Body of pancreas (tissue), 4 donors: Measurements from ENCODE around the gene IL1RAPL2. TPM values are rescaled to one million over a fixed set of nuclear protein-coding genes. Genes with fewer than 3 reads are reported as not detected.
"Not testable (repeated sequence)": the region's sequence is repeated elsewhere in the genome, so short reads cannot be mapped to it uniquely, and the experiment has no call there.

Experiments used
- ATAC-seq: fragments of 150-250 bp; one replicate; pipeline ENCODE4 v1.9.1; 2016
- DNase-seq, 4 donors: peaks; one replicate each; pipeline ENCODE4 v3.0.0-alpha.2; 2019
- H3K27ac ChIP-seq, 4 donors: fragments of 200-600 bp; sonication (generic); 1 replicate in 3 of 4; 2 replicates in 1 of 4; pipeline versions ENCODE4 v1.5.1 to v1.6.1; 2016 to 2019; ENCODE audit warnings: mild to moderate bottlenecking in 1 of 4, mixed read lengths in 1 of 4, moderate library complexity in 1 of 4
- H3K27me3 ChIP-seq, 2 donors: fragments of 200-600 bp; sonication (generic); one replicate each; pipeline ENCODE4 v1.6.0; 2016; ENCODE audit warnings: mild to moderate bottlenecking in 1 of 2
- H3K36me3 ChIP-seq, 2 donors: fragments of 200-600 bp; sonication (generic); replicated peaks in 1 of 2; 2 replicates each; pipeline ENCODE4 v1.5.1; 2016; ENCODE audit warnings: low read depth in 2 of 2; ENCODE audit not compliant: insufficient read depth in 1 of 2
- H3K4me1 ChIP-seq: fragments of 200-600 bp; sonication (generic); one replicate; pipeline ENCODE4 v1.6.0; 2016
- H3K4me3 ChIP-seq, 2 donors: fragments of 200-600 bp; sonication (generic); 1 replicate in 1 of 2; 2 replicates in 1 of 2; pipeline ENCODE4 v1.5.1; 2016 to 2019
- H3K9me3 ChIP-seq, 3 donors: fragments of 200-600 bp; sonication (generic); 1 replicate in 2 of 3; 2 replicates in 1 of 3; pipeline ENCODE4 v1.5.1; 2016
- POLR2A ChIP-seq, 3 donors: fragments of 450-650 bp; IDR thresholded peaks; one replicate each; pipeline ENCODE4 v1.6.1; 2016; ENCODE audit warnings: antibody characterized with exemption in 3 of 3, mild to moderate bottlenecking in 2 of 3
- WGBS, 2 donors: methylation state at CpG; one replicate each; pipeline ENCODE4 v1.1.5; 2017; 5-methylcytosine and 5-hydroxymethylcytosine counted together
- intact Hi-C: fragments of 100-400 bp; cut with DNase I; formaldehyde crosslinking; loops from one replicate; pipeline ENCODE4 v1.15.1; 2023
- small RNA-seq: library from RNA; depleted of rRNA; stranded (forward); fragments of <200 nt; gene quantifications from one replicate; pipeline ENCODE3, GENCODE V24; 2016
- total RNA-seq, 2 donors: library from RNA; depleted of rRNA; stranded (reverse); fragments of >200 nt; gene quantifications; one replicate each; pipeline ENCODE4 v1.1.0, GENCODE V29; 2016
- TF ChIP-seq, protein P1 (sequence below), 7 experiments: fragments of 450-650 bp in 4 of 7; fragments of 200-600 bp in 3 of 7; sonication (generic) in 3 of 7; IDR thresholded peaks; one replicate each; pipeline ENCODE4 v1.5.1; 2016 to 2019; ENCODE audit warnings: antibody characterized with exemption in 7 of 7

Gene IL1RAPL2
- total RNA-seq, 2 donors from 2014 or later: not detected

DNA sequence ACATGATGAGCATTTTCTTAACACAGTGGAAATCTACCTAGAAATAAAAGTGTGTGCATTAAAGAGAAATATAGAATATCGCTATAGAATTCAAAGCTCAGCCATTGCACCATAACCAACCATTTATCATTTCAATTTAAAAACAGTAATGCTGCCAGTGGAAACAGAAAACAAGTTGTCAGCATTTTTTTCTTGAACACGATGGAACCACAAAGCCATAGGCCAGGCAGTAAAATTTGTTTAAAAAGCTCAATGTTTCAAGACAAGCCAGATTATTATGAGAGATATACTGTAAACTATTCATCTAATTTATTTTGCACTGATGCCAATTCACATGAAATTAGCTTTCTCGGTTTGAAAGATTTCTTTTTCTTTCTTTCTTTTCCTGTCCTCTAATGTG is 1209.7 kb downstream of the IL1RAPL2 start:
- Histone ChIP-seq H3K27me3 (no peaks in the 10 kb centered on the region), H3K9me3 (no peaks in the 10 kb centered on the region), H3K4me1 (no peaks in the 10 kb centered on the region), H3K36me3 (no peaks in the 10 kb centered on the region), H3K27ac (no peak overlapping the region), H3K4me3 (no peak overlapping the region)
- intact Hi-C loops: no loop called here
- WGBS, 2 donors: 57 to 61% methylated on average over 3 of the region's 3 CpGs
- ATAC-seq (no peak), DNase-seq (no peak)
- TF ChIP-seq, protein P1, sequence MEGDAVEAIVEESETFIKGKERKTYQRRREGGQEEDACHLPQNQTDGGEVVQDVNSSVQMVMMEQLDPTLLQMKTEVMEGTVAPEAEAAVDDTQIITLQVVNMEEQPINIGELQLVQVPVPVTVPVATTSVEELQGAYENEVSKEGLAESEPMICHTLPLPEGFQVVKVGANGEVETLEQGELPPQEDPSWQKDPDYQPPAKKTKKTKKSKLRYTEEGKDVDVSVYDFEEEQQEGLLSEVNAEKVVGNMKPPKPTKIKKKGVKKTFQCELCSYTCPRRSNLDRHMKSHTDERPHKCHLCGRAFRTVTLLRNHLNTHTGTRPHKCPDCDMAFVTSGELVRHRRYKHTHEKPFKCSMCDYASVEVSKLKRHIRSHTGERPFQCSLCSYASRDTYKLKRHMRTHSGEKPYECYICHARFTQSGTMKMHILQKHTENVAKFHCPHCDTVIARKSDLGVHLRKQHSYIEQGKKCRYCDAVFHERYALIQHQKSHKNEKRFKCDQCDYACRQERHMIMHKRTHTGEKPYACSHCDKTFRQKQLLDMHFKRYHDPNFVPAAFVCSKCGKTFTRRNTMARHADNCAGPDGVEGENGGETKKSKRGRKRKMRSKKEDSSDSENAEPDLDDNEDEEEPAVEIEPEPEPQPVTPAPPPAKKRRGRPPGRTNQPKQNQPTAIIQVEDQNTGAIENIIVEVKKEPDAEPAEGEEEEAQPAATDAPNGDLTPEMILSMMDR (IDR thresholded peaks at IDR 0.05): no peak

DNA sequence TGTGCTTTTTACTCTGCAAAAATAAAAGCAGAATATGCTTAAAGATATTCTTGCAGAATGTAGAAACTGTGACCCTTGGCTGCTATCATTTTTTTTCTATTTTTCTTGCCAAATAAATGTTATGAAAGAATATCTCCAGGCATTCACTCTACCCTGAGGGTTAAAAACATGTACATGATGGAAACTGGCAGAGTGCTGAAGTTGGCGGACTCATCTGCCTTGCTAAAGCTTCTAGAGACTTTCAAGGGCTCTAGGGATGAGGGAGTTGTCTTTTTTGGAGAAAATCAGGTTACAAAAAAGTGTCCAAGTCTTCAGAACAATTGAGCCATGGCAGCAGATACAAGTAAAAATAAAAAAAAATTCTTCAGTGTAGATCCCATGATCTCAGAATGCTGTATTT is 1215.8 kb downstream of the IL1RAPL2 start:
- H3K27ac ChIP-seq: no peak overlapping the region
- 48 to 100% methylated on average over 1 of the region's 1 CpG for WGBS, 2 donors
- no peaks in the 10 kb centered on the region for H3K36me3 ChIP-seq
- TF ChIP-seq, protein P1 (IDR thresholded peaks at IDR 0.05): no peak
- TF ChIP-seq POLR2A (IDR thresholded peaks at IDR 0.05): no peak
- no peaks in the 10 kb centered on the region for H3K9me3 ChIP-seq
- ATAC-seq (no peak), DNase-seq (no peak)
- no peaks in the 10 kb centered on the region for H3K4me1 ChIP-seq
- intact Hi-C loops: no loop called here
- H3K4me3 ChIP-seq: no peak overlapping the region
- H3K27me3 ChIP-seq: no peaks in the 10 kb centered on the region

GRCh38 chrX:105796877-105797276 is 1230.9 kb downstream of the IL1RAPL2 start:
- H3K4me1 ChIP-seq, ATAC-seq, H3K9me3 ChIP-seq, DNase-seq, H3K36me3 ChIP-seq, H3K27ac ChIP-seq, H3K4me3 ChIP-seq, intact Hi-C loops, H3K27me3 ChIP-seq: not testable (repeated sequence)
- 80 to 91% methylated on average over 4 to 5 of the region's 26 CpGs for WGBS, 2 donors

GRCh38 chrX:105803891-105804290 is 1237.9 kb downstream of the IL1RAPL2 start:
- Histone ChIP-seq H3K36me3 (no peaks in the 10 kb centered on the region), H3K4me3 (no peak overlapping the region), H3K27ac (no peak overlapping the region), H3K4me1 (no peaks in the 10 kb centered on the region), H3K27me3 (no peaks in the 10 kb centered on the region), H3K9me3 (no peaks in the 10 kb centered on the region)
- intact Hi-C loops: no loop called here
- ATAC-seq (no peak), DNase-seq (no peak)
- no peak for TF ChIP-seq POLR2A (IDR thresholded peaks at IDR 0.05)
- TF ChIP-seq, protein P1 (IDR thresholded peaks at IDR 0.05): no peak
- 55 to 74% methylated on average over 2 of the region's 2 CpGs for WGBS, 2 donors

DNA sequence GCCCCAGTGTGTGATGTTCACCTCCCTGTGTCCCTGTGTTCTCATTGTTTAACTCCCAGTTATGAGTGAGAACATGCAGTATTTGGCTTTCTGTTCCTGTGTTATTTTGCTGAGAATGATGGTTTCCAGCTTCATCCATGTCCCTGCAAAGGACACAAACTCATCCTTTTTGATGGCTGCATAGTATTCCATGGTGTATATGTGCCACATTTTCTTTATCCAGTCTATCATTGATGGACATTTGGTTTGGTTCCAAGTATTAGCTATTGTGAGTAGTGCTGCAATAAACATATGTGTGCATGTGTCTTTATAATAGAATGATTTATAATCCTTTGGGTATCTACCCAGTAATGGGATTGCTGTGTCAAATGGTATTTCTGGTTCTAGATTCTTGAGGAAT is 1239.7 kb downstream of the IL1RAPL2 start:
- H3K9me3 ChIP-seq, H3K4me1 ChIP-seq, DNase-seq, H3K27me3 ChIP-seq, H3K4me3 ChIP-seq, H3K36me3 ChIP-seq, intact Hi-C loops, H3K27ac ChIP-seq, ATAC-seq: not testable (repeated sequence)

DNA sequence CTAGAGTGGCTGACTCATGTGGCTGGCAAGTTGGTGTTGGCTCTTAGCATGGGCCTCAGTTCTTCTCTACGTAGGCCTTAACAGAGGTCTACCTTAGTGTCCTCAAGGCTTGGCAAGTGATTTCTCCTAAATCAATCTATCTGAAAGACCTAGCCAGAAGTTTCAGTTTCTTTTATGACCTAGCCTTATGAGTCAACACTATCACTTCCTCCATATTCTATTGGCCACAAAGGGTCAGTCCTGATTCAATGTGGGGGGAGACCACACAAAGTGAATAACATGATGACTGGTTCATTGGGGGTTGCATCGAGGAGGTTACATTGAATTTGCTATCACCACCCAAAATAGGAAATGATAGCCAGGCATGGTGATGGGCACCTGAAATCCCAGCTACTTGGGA is 1250.5 kb downstream of the IL1RAPL2 start:
- Histone ChIP-seq H3K4me3 (no peak overlapping the region), H3K27me3 (no peaks in the 10 kb centered on the region), H3K27ac (no peak overlapping the region), H3K36me3 (no peaks in the 10 kb centered on the region), H3K4me1 (peaks cover 6% of the 10 kb centered on the region), H3K9me3 (no peaks in the 10 kb centered on the region)
- ATAC-seq (no peak), DNase-seq (no peak)
- intact Hi-C loops: no loop called here
- TF ChIP-seq, protein P1 (IDR thresholded peaks at IDR 0.05): no peak
- 77 to 86% methylated on average over 1 to 2 of the region's 2 CpGs for WGBS, 2 donors

Small RNA genes within 50 kb of the gene (small RNA-seq; reads per million reads assigned to genes)
- not detected for gene RNU6-207P
